ENCODE data around the gene EPB41L1.

The EPB41L1 gene

GRCh38 chr20:36254076-36254475 is 99.5 kb downstream of the EPB41L1 start:
- ChIA-PET POLR2A (ENCODE audit: low non-redundant PET) (no interaction called here), CTCF (no interaction called here)
- DNase-seq (ENCODE audit: low spot score): no peak
- no peak for TF ChIP-seq CTCF (conservative IDR thresholded peaks at IDR 0.05; ENCODE audit: low read depth)
- no peak overlapping the region for H3K27ac ChIP-seq

- no peak overlapping the region for H3K27ac ChIP-seq
- no peak for DNase-seq (ENCODE audit: low spot score)
- ChIA-PET POLR2A (ENCODE audit: low non-redundant PET) (no interaction called here), CTCF (interaction anchor here (0.6 to 1.2 kb wide), 8 partner anchors 17 to 260 kb away, joined by 3 to 5 read pairs (median 3); no protein-coding TSS in a partner anchor)
- no peak for TF ChIP-seq CTCF (conservative IDR thresholded peaks at IDR 0.05; ENCODE audit: low read depth)
Measured at GRCh38 chr20:36255445-36255844, 100.9 kb downstream of the EPB41L1 start.

GRCh38 chr20:36259177-36260061 is 104.9 kb downstream of the EPB41L1 start:
- H3K27ac ChIP-seq: no peak overlapping the region
- TF ChIP-seq CTCF (conservative IDR thresholded peaks at IDR 0.05; ENCODE audit: low read depth): no peak
- no peak for DNase-seq (ENCODE audit: low spot score)
- CTCF ChIA-PET: no interaction called here
- POLR2A ChIA-PET (ENCODE audit: low non-redundant PET): no interaction called here

- no peak for TF ChIP-seq CTCF (conservative IDR thresholded peaks at IDR 0.05; ENCODE audit: low read depth)
- no peak for DNase-seq (ENCODE audit: low spot score)
- POLR2A ChIA-PET (ENCODE audit: low non-redundant PET): interaction anchor here (0.6 kb wide), 1 partner anchor 8 kb away, joined by 7 read pairs; no protein-coding TSS in a partner anchor
- CTCF ChIA-PET: no interaction called here
- no peak overlapping the region for H3K27ac ChIP-seq
Measured at GRCh38 chr20:36260316-36260715, 105.8 kb downstream of the EPB41L1 start.

GRCh38 chr20:36261389-36262105 is 107.0 kb downstream of the EPB41L1 start:
- POLR2A ChIA-PET (ENCODE audit: low non-redundant PET): no interaction called here
- no peak overlapping the region for H3K27ac ChIP-seq
- CTCF ChIA-PET: interaction anchor here (0.9 kb wide), 1 partner anchor 59 kb away, joined by 5 read pairs; no protein-coding TSS in a partner anchor
- TF ChIP-seq CTCF (conservative IDR thresholded peaks at IDR 0.05; ENCODE audit: low read depth): no peak
- DNase-seq (ENCODE audit: low spot score): no peak

GRCh38 chr20:36262440-36262839 is 107.9 kb downstream of the EPB41L1 start:
- POLR2A ChIA-PET (ENCODE audit: low non-redundant PET): no interaction called here
- no peak for TF ChIP-seq CTCF (conservative IDR thresholded peaks at IDR 0.05; ENCODE audit: low read depth)
- CTCF ChIA-PET: interaction anchor here (0.9 kb wide), 1 partner anchor 60 kb away, joined by 5 read pairs; no protein-coding TSS in a partner anchor

More at GRCh38 chr20:36262440-36262839, 107.9 kb downstream of the EPB41L1 start:
- H3K27ac ChIP-seq: no peak overlapping the region
- DNase-seq (ENCODE audit: low spot score): no peak

Measured in RWPE1 (cell line).